GM21825 (cell line): Measurements from ENCODE around the gene KRTAP10-1.
"Not testable (repeated sequence)": the region's sequence is repeated elsewhere in the genome, so short reads cannot be mapped to it uniquely, and the experiment has no call there.

Source experiments
- ATAC-seq: cut with Tn5 transposase; IDR thresholded peaks from one replicate; pipeline ENCODE4 v1.9.1; 2021; ENCODE audit warnings: mild to moderate bottlenecking, moderate library complexity; ENCODE audit not compliant: unreplicated experiment

KRTAP10-1 gene

GRCh38 chr21:44550285-44550684, 10.3 kb upstream of the KRTAP10-1 start:
- not testable (repeated sequence) for ATAC-seq

GRCh38 chr21:44549525-44550211, 9.7 kb upstream of the KRTAP10-1 start:
- ATAC-seq = no peak

GRCh38 chr21:44548922-44549321, 8.9 kb upstream of the KRTAP10-1 start:
- no peak for ATAC-seq

GRCh38 chr21:44548381-44548780, 8.4 kb upstream of the KRTAP10-1 start:
- no peak for ATAC-seq

- no peak for ATAC-seq
Observed at GRCh38 chr21:44547656-44548331, 7.8 kb upstream of the KRTAP10-1 start.

- ATAC-seq = no peak
Observed at GRCh38 chr21:44544566-44544965, 4.6 kb upstream of the KRTAP10-1 start.

- no peak for ATAC-seq
Observed at GRCh38 chr21:44542716-44543115, 2.7 kb upstream of the KRTAP10-1 start.

- ATAC-seq = no peak
Observed at GRCh38 chr21:44540741-44541288, 820 bp upstream of the KRTAP10-1 start.

GRCh38 chr21:44539046-44539445, 949 bp downstream of the KRTAP10-1 start:
- ATAC-seq = no peak

- ATAC-seq = no peak
Observed at GRCh38 chr21:44537930-44538911, 1.8 kb downstream of the KRTAP10-1 start.

- no peak for ATAC-seq
Observed at GRCh38 chr21:44535963-44536362, 4.0 kb downstream of the KRTAP10-1 start.

GRCh38 chr21:44534688-44535087, 5.3 kb downstream of the KRTAP10-1 start:
- no peak for ATAC-seq

- ATAC-seq = no peak
Observed at GRCh38 chr21:44533891-44534627, 5.9 kb downstream of the KRTAP10-1 start.

GRCh38 chr21:44533121-44533890, 6.7 kb downstream of the KRTAP10-1 start:
- no peak for ATAC-seq

- ATAC-seq = no peak
Observed at GRCh38 chr21:44532712-44533111, 7.3 kb downstream of the KRTAP10-1 start.

GRCh38 chr21:44531606-44532564, 8.1 kb downstream of the KRTAP10-1 start:
- ATAC-seq = no peak

- no peak for ATAC-seq
Observed at GRCh38 chr21:44530903-44531605, 8.9 kb downstream of the KRTAP10-1 start.
